K562 (cell line): ENCODE results near the gene EXOSC2. TPM values are rescaled to one million over a fixed set of nuclear protein-coding genes. Genes with fewer than 3 reads are reported as not detected.

Experiments
- IRF1 ChIP-seq: sonication (generic); formaldehyde crosslinking; IDR thresholded peaks from 2 replicates; pipeline ENCODE4 v1.8.0; 2022; ENCODE audit warnings: missing genetic modification reagents, mild to moderate bottlenecking, borderline replicate concordance
- MYNN ChIP-seq, 2 experiments: sonication (generic); formaldehyde crosslinking in 1 of 2; IDR thresholded peaks; 2 replicates each; pipeline versions ENCODE4 v1.5.0 to v1.6.1; 2016 to 2020; ENCODE audit warnings: antibody characterized with exemption in 1 of 2, missing genetic modification reagents in 1 of 2
- RB1 ChIP-seq: fragments of 450-650 bp; IDR thresholded peaks from 2 replicates; pipeline ENCODE4 v1.6.1; 2017; ENCODE audit warnings: low read depth, mild to moderate bottlenecking
- REST ChIP-seq, 2 experiments: fragments of 450-650 bp; formaldehyde crosslinking in 1 of 2; IDR thresholded peaks; 2 replicates each; pipeline versions ENCODE4 v1.4.0 to v1.6.1; 2014 to 2020; ENCODE audit warnings: mild to moderate bottlenecking in 2 of 2, borderline replicate concordance in 1 of 2, low read depth in 1 of 2
- SMC3 ChIP-seq: conservative IDR thresholded peaks from 2 replicates; pipeline ENCODE4 v1.6.1; 2011; ENCODE audit warnings: low read depth, low read length, improper control_type of control experiment; ENCODE audit not compliant: insufficient read depth
- TARDBP ChIP-seq: fragments of 450-650 bp; IDR thresholded peaks from 2 replicates; pipeline ENCODE4 v1.6.1; 2016
- XRCC5 ChIP-seq: fragments of 200-400 bp; formaldehyde crosslinking; IDR thresholded peaks from 2 replicates; pipeline ENCODE4 v1.6.1; 2017; ENCODE audit warnings: low read depth, mild to moderate bottlenecking, low read length
- ZNF740 ChIP-seq, 3 experiments: fragments of 200-800 bp in 1 of 3; sonication (Bioruptor generic) in 1 of 3; sonication (generic) in 1 of 3; formaldehyde crosslinking in 1 of 3; IDR thresholded peaks; 2 replicates each; pipeline versions ENCODE4 v1.6.1 to v1.8.0; 2016 to 2022; ENCODE audit warnings: mild to moderate bottlenecking in 2 of 3, missing compliant biosample characterization in 2 of 3, missing genetic modification characterization in 2 of 3, missing genetic modification reagents in 1 of 3
- polyA plus RNA-seq, 8 experiments: library from polyadenylated mRNA; depleted of rRNA in 4 of 8; stranded (reverse) in 5 of 8; unstranded in 3 of 8; fragments of >200 nt; fragmentation: Nextera tagmentation in 2 of 8; fragmentation: Illumina TruSeq in 1 of 8; extraction: Ambion mirVana in 2 of 8; extraction: Trizol in 1 of 8; gene quantifications; 2 replicates each; pipeline versions ENCODE4 v1.2.1 to v1.2.3, GENCODE V29; 2011 to 2014; ENCODE audit warnings: inconsistent platforms in 1 of 8, missing spikeins in 1 of 8
- total RNA-seq, 7 experiments: library from RNA; depleted of rRNA in 6 of 7; stranded (reverse); fragments of >200 nt in 6 of 7; fragmentation: Illumina TruSeq in 2 of 7; extraction: Trizol in 2 of 7; gene quantifications; 2 replicates each; pipeline versions ENCODE4 v1.2.1 to v1.2.3, GENCODE V29; 2011 to 2021; ENCODE audit warnings: low replicate concordance in 1 of 7

EXOSC2 gene
- total and polyA plus RNA-seq, 9 of the 15 experiments (the other 6 are each of a cell fraction or from before 2014, with no cell fraction given), result 46.0 to 101 (median 77.6) TPM

GRCh38 chr9:130701059-130702022 lies 7.8 kb downstream of the EXOSC2 start (continued):
- TF ChIP-seq REST (IDR thresholded peaks at IDR 0.05; ENCODE audit: borderline replicate concordance), result peak; percentile 70
- no peak for TF ChIP-seq REST (CRISPR knock-in tag; IDR thresholded peaks at IDR 0.05; ENCODE audit: low read depth)
- TF ChIP-seq IRF1 (CRISPR knock-in tag), result 0 out of 2 replicates have a peak, but pooled peaks have one; percentile 46
- TF ChIP-seq SMC3, result peak; percentile 58
- peak; percentile 62; the same call in 1 of the 2 replicates for TF ChIP-seq XRCC5
- TF ChIP-seq ZNF740 (CRISPR knock-in tag; IDR thresholded peaks at IDR 0.05), result no peak
- 0 out of 4 replicates have a peak, but pooled peaks of 1 of the 2 experiments have one; percentile 20 for TF ChIP-seq ZNF740 (tag; IDR thresholded peaks at IDR 0.05)
- TF ChIP-seq TARDBP, result no peak
- peak; percentile 39; the same call in 1 of the 2 replicates for TF ChIP-seq MYNN (IDR thresholded peaks at IDR 0.05)
- TF ChIP-seq MYNN (CRISPR knock-in tag; IDR thresholded peaks at IDR 0.05), result no peak
- TF ChIP-seq RB1, result peak; percentile 9; the same call in 1 of the 2 replicates
